RCC 7860 (cell line): ENCODE data around the gene TMEM121B.

ENCODE experiments used
- DNase-seq: peaks from one replicate; pipeline ENCODE4 v3.0.0-alpha.2; 2015; ENCODE audit warnings: low spot score
- FAIRE-seq: peaks from 2 replicates; lab custom pipeline; 2012; peaks lifted over from hg19 to GRCh38; lab: Jason Lieb, UNC

TMEM121B gene

DNA sequence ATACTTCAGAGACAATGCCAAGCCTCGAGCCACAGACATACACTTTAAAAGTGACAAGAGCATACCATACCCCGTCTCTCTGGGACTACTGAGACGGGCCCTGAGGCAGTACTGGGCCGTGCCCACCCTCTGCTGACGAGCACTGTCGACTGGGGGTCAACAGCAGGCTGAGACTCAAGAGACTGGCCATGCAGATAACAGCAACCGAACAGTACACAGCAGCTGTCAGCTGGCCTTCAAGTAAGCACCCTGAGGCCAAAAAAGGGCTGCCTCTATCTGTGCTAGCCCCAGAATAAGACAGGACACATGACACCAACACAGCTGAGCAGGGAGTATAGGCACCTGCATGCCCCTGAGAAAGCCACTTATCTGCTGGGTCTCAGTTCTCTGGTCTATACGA is 18.9 kb upstream of the TMEM121B start:
- DNase-seq: no peak
- FAIRE-seq: no peak

GRCh38 chr22:17138513-17138912 is 17.4 kb upstream of the TMEM121B start:
- FAIRE-seq: no peak

GRCh38 chr22:17137861-17138425 is 16.8 kb upstream of the TMEM121B start:
- no peak for DNase-seq
- FAIRE-seq: no peak

More at GRCh38 chr22:17138513-17138912, 17.4 kb upstream of the TMEM121B start:
- no peak for DNase-seq

DNA sequence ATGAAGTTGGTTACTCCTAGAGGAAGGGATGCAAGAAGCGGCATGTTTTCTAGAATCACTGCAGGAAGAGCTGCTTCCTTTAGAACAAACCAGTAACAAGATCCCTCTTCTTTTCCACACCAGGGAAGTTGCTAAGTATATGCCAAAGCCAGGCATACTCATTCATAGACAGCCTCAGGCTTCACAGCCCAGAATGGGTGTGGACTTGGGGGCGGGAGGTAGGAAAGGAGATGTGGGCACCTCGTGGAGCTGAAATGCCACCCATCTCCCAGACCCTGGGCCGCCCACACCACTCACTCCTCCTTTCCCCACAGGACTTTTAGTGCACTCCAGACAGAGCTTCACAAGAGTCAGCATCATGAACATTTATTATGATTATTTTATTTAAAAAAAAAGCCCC is 16.0 kb upstream of the TMEM121B start:
- FAIRE-seq (no peak), DNase-seq (no peak)

GRCh38 chr22:17135153-17135760 is 14.1 kb upstream of the TMEM121B start:
- DNase-seq (no peak), FAIRE-seq (no peak)

DNA sequence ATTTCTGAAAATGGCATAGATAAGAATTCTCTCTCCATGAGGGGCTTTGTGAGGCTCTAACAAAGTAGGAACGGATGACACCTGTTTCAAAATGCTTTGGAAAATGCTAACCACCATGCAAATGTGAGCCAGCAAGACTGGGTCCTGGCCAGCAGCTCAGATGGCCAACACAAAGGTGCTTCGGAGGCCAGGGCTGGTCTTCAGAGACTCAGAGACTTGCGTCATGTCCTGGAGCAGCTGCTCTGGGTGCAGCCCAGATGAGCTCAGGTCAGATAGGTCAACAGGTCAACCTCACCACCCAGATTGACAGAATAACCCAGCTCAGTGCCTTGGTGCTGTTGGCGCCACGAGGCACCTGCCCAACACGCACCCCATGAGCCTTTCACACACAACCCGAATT is 12.0 kb upstream of the TMEM121B start:
- no peak for DNase-seq
- no peak for FAIRE-seq

GRCh38 chr22:17132112-17132511 is 11.0 kb upstream of the TMEM121B start:
- FAIRE-seq (no peak), DNase-seq (no peak)

- FAIRE-seq (no peak), DNase-seq (no peak)
Measured at GRCh38 chr22:17131686-17132085, 10.5 kb upstream of the TMEM121B start.

DNA sequence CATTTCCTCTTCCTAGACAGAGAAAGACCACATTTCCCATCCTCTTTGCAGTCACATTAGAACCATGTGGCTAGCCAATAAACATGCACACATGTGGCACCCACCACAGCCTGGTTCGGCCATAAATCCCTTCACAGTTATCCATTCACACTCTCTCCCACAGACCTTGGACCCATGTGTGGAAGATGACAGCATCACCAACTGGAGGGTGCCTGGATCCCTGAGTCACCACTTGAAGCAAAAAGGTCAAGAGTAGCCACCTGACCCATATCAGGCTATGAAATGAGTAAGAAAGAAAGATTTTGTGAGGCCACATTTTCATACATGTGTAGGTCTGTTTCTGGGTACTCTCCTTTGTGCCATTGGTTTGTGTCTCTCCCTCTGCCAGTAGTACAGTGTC is 9.0 kb upstream of the TMEM121B start:
- DNase-seq: peak; percentile 34

DNA sequence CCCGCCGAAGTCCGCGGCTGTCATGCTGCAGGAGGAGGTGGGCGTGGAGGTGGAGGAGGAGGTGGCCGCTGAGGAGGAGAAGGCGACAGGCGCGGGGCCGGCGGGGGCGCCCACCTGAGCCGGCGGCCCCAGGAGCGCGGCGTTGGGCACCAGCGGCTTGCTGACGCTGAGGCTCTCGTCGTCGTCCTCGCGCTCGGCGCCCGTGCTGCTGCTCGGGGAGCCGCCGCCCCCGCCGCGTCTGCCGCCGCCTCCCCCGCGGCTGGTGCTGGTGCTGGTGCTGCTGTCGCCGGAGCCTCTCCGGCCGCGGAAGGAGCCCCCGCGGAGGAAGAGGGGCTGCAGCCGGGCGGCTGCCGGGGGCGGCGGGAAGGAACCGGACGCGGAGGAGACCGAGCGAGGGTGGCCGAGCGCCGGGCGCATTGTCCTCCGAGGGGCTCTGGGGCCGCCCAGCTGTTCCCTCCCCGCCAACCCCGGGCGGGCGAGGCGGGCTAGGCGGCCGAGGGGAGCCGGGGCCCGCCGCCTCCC is 388 bp downstream of the TMEM121B start:
- DNase-seq: no peak

More for the DNA sequence above, 9.0 kb upstream of the TMEM121B start:
- no peak for FAIRE-seq

DNA sequence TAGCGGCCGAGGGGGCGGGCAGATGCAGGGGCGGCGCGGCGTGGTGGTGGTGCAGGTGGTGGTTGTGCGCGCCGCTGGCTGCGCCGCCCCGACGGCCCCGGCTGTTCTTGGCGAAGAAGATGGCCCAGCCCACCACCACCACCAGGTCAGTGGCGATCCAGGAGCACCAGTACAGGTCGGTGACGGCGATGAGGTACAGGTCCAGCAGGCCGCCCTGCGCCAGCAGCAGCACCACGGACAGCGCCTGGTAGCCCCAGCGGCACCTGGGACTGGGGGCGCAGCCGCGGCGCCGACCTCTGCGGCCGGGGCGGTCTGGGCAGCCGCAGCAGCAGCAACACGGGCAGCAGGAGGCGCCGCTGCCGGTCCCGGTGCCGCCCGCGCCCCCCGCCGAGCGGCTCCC is 879 bp downstream of the TMEM121B start:
- FAIRE-seq (no peak), DNase-seq (no peak)

More for the DNA sequence above, 388 bp downstream of the TMEM121B start:
- no peak for FAIRE-seq

DNA sequence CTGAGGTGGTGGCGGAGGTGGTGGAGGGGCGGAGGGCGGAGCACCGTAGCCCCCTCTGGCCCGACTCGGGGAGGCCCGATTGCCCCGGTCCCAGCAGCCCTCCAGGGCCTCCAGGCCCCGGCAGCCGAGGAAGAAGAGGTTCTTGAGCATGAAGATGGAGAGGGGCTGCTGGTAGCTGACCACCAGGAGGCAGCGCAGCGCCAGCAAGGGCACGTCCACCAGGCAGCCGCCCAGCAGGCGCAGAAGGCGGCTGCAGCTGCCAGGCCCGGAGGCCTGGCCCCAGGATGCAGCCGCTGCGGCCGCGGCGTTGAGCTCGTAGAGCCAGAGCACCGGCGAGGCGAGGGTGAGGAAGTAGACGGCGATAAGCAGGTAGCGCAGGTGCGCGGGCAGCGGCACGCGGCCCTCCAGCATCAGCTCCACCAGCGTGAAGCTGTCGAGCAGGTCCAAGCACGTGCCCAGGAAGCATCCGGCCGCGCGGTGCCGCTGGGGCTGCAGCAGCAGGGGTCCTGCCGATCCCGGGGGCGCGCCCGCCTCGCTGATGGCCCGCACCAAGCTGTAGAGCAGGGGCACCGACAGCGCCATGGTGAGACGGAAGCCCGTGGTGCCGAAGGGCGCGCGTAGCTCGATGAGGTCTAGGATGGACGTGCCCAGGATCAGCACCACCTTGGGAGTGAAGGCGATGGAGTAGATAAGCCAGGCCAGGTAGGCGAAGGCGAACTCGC is 1.5 kb downstream of the TMEM121B start:
- DNase-seq: no peak

GRCh38 chr22:17118342-17118741 is 2.8 kb downstream of the TMEM121B start:
- FAIRE-seq (no peak), DNase-seq (no peak)

More for the DNA sequence above, 1.5 kb downstream of the TMEM121B start:
- no peak for FAIRE-seq

DNA sequence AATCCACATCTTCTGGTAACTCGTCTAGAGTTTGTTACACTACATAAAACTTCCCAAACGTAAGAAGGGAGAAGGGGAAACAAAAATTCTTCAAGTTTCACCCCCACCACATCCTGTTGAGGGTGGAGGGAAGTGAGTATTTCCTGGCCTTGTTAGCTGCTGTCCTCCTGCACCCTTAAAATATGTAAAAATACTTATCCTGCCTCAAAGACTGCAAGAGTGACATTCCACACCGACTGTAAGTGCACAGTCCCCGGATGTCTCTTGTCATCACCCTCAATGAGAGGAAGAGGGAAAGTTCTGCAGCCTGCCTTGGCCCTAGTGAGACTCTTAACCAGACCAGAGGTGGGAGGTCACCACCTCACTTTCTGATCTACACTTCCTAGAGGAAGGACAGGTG is 3.3 kb downstream of the TMEM121B start:
- FAIRE-seq: no peak
- no peak for DNase-seq

DNA sequence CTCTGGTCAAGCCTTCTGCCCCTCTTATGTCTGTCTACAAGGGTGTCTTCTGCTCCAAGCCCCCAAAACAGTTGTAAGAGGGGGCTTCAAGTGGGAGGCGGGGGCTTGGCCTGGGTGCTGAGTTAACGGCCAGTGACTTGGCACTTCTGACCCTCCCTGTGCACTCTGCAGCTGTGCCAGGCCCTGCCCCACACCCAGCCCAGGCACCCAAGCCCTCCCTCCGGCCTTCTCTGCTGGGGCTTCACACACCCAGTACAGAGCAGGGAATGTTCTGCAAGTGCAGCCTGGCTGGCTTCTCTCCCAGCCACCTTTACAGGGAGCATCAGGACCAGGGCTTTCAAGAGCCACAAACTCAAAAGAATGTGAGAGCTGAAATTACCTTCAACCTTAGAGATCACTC is 3.8 kb downstream of the TMEM121B start:
- DNase-seq (no peak), FAIRE-seq (no peak)

- DNase-seq: no peak
- no peak for FAIRE-seq
Measured at GRCh38 chr22:17116572-17117330, 4.4 kb downstream of the TMEM121B start.

- DNase-seq (no peak), FAIRE-seq (no peak)
Measured at GRCh38 chr22:17115945-17116565, 5.1 kb downstream of the TMEM121B start.

DNA sequence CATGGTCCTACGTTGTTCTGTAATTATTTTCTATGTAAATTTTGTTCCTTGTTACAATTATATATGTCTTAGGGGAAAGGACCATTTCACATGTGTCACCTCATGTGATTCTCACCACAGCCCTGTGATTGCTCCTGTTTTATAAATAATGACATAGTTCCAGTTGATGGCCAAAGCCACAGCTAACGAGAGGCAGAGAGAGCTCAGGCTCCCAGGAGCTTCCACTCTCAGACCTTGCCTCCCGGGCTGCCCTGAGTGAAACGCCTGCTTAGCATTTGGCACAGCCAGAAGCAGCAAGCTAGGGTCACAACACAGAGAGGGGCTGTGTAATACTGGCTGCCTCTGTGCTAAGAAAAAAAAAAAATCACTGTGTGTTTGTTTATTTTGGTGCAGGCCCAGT is 5.9 kb downstream of the TMEM121B start:
- DNase-seq (no peak), FAIRE-seq (no peak)

- no peak for FAIRE-seq
- DNase-seq: no peak
Measured at GRCh38 chr22:17114898-17115235, 6.3 kb downstream of the TMEM121B start.

DNA sequence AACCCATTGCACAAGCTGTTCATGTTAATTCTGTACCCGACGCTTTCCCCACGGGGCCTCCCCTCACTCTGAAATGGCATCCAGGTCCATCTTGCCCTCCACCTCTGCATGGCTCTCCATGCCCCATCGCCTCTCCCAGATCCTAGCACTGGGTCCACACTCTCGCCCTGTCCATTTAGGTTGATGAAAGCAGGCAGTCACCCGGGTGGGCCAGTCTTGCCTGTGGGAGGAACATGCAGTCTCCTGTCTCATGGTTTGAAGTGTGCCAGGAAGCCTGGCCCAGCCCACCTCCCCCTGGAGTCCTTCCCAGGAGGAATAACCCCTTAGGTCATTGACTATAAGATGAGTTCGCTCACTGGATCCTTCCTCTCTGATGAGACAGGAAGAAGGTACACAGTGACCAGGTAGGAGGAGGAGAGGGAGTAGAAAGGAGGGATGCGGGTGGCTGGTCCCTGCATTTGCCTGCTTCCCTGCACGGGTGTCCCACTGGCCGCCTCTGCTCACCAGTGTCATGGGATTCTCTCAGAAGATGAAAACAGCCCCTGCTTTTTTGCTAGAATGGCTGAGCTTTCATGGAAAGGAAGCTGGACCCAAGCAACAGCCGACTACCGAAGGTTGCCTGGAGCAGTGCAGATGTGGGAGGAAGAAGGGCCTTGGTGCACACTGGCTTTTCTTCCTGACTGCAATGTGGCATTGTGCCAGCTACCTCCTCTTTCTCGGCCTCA is 6.8 kb downstream of the TMEM121B start:
- no peak for DNase-seq
- no peak for FAIRE-seq
